HL-60/S4 treated with phorbol 12-myristate 13-acetate at 8.2 ng/mL for 4 days and 3 days (cell line): ENCODE data around the gene CHRM4.

Experiments used
- in situ Hi-C: fragments of 300-500 bp; cut with MboI; formaldehyde crosslinking; loops from 2 replicates; pipeline ENCODE4 v1.15.0; 2022; ENCODE audit warnings: low sequenced_read_pairs

Gene CHRM4

GRCh38 chr11:46350695-46351094 is 40.9 kb downstream of the CHRM4 start:
- in situ Hi-C loops, result no loop called here

GRCh38 chr11:46348566-46349401 is 42.8 kb downstream of the CHRM4 start:
- in situ Hi-C loops, result no loop called here

DNA sequence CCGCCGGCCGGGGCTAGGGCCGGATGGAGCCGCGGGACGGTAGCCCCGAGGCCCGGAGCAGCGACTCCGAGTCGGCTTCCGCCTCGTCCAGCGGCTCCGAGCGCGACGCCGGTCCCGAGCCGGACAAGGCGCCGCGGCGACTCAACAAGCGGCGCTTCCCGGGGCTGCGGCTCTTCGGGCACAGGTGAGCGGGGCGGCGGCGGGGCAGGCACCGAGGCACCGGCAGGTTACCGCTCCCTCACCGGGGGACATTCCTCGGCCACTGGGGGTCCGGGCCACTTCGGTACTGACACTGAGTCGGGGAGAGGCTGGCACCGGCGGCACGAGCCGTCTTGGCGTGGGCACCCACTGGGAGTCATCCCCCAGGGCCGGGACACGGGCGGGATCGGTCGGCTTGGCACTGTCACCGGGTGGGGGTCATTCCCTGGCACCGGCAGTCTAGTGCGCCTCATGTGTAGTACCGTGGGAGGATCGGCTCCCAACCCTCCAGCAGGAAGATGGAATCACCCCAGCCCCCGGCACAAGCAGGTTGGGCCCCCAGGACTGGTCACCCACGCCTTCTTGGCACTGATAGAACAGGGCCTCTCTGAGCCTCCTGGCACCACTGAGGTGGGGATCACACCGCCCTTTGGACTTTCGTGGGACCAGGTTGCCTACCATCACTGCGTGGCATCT is 43.8 kb downstream of the CHRM4 start:
- in situ Hi-C loops, result no loop called here

DNA sequence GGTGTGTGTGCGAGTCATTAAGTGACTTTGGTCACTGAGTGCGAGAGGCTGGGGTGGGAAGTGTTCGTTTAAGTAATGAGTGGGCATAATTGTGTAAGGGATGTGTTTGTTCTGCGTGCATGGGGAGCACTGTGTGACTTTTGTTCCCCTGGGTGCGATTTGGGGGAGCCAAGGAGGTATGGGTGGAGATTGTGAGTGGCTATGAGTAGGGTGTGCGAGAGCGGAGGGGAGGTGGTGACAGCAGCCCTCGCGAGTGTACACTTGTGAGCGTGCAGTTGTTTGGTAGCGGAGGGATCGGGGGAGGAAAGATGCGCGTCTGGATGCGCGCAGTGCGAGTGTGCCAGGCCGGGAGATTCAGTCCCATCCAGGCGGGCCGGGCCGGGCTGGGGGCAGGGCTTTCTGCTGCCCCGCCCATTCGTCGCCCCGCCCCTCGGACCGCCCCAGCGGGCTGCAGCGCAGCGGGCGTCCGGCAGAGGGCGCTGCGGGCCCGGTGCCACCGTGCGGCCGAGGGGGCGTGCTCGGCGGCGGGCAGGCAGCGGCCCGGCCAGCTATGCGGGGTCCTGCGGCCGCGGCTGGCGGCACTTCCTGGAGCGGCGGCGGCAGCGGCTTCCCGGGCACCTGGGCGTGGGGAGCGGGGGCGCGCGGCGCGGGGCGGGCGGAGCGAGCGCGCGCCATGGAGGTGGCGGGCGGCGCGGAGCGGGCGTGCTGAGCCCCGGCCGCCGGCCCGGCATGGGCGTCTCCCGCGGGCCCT is 44.5 kb downstream of the CHRM4 start, which contains the start of gene DGKZ:
TSS of gene DGKZ (plus strand) at position 578 of the 751 bp plus-strand sequence. CDS start 197 bp downstream, outside the sequence.
- in situ Hi-C loops, result no loop called here

- in situ Hi-C loops, result no loop called here
Measured at GRCh38 chr11:46345881-46346484, 45.6 kb downstream of the CHRM4 start.

GRCh38 chr11:46345131-46345597 is 46.4 kb downstream of the CHRM4 start:
- in situ Hi-C loops, result no loop called here

DNA sequence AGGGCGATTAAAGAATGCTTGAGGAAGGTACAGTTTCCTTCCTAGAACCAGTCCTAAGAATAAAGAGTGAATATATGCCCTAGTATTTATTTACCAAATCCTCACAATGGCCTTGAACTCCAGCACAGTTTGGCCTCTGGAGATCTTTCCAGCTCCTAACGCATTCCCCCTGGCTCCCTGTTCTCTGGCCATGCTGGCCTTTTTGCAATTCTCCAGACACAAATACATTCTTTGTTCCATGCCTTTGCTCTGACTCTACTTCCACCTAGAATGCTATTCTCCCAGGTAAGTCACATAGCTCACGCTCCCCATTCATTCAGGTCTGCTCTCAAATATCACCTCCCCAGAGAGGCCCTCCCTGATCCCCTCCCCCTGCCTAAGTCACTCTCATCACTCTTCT is 48.1 kb downstream of the CHRM4 start:
- in situ Hi-C loops, result no loop called here

- in situ Hi-C loops, result no loop called here
Measured at GRCh38 chr11:46342239-46342638, 49.3 kb downstream of the CHRM4 start.

- in situ Hi-C loops, result no loop called here
Measured at GRCh38 chr11:46341454-46341853, 50.1 kb downstream of the CHRM4 start.

- in situ Hi-C loops, result no loop called here
Measured at GRCh38 chr11:46339816-46340215, 51.8 kb downstream of the CHRM4 start.

- in situ Hi-C loops, result no loop called here
Measured at GRCh38 chr11:46338988-46339666, 52.4 kb downstream of the CHRM4 start.

- in situ Hi-C loops, result no loop called here
Measured at GRCh38 chr11:46338636-46338987, 53.0 kb downstream of the CHRM4 start.

- in situ Hi-C loops, result no loop called here
Measured at GRCh38 chr11:46337626-46338345, 53.8 kb downstream of the CHRM4 start.

- in situ Hi-C loops, result no loop called here
Measured at GRCh38 chr11:46336563-46337180, 54.9 kb downstream of the CHRM4 start.

DNA sequence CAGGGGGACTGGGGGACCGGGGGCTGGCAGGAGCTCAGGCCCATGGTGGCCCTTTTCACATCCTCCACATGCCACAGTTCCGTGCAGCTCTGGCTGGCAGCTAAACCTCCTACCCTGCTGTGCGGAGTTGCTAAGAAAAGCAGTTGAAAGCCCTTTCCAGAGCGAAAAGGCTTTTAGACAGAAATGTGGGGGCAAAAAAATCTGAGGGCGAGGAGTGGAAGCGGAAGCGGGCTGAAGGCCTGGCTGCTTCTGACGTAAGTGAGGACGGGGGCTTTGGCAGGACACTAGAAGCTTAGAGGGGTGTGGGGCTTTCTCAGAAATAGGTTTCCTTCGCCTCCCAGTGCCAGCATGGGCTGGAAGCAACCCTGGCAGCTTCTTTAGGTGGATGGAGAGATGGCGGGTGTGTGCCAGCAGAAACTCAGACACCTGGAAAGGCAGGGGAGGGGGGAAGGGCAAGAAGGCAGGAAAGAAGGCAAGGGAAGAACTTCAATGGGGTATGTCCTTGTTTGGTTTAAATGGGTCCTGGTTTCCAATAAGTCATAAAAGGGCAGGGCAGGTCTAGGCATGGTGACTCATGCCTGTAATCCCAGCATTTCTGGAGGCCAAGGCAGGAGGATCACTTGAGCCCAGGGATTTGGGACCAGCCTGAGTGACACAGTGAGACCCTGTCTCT is 55.5 kb downstream of the CHRM4 start:
- in situ Hi-C loops, result no loop called here

DNA sequence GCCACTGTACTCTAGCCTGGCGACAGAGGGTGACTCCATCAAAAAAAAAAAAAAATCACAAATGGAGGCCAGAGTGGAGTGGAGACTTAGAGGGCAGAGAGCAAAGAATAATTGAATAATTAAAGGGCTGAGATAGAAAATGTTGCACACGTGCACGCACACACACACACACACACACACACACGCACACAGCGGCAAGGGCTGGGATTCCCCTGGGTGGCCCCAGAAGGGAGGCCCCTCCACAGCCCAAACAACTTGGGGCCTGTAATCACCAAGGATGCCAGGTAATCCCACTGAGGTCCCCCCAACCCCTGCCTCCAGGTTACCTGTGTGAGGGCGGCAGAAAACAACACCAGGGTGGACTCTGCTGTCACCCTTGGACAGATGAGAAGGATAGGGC is 56.3 kb downstream of the CHRM4 start:
- in situ Hi-C loops, result no loop called here

GRCh38 chr11:46334211-46334610 is 57.4 kb downstream of the CHRM4 start:
- in situ Hi-C loops, result no loop called here
